Measurements from ENCODE around the gene TBC1D22A.
A peak's percentile ranks its signal among the peaks of the same experiment; 100 is the strongest.

TBC1D22A gene

GRCh38 chr22:46958191-46958590 lies 195.7 kb downstream of the TBC1D22A start:
- no peak for DNase-seq (ENCODE audit: low spot score)

- no peak for DNase-seq (ENCODE audit: low spot score)
These were observed 196.2 kb downstream of the TBC1D22A start for GRCh38 chr22:46958658-46959057.

- peak; percentile 10 for DNase-seq (ENCODE audit: low spot score)
These were observed 196.9 kb downstream of the TBC1D22A start for GRCh38 chr22:46959369-46959768.

GRCh38 chr22:46961591-46962295 lies 199.3 kb downstream of the TBC1D22A start:
- no peak for DNase-seq (ENCODE audit: low spot score)

- DNase-seq (ENCODE audit: low spot score): no peak
These were observed 200.0 kb downstream of the TBC1D22A start for GRCh38 chr22:46962406-46962805.

GRCh38 chr22:46963672-46964545 lies 201.5 kb downstream of the TBC1D22A start:
- peak; percentile 37 for DNase-seq (ENCODE audit: low spot score)

GRCh38 chr22:46964773-46965550 lies 202.5 kb downstream of the TBC1D22A start:
- DNase-seq (ENCODE audit: low spot score): no peak

- DNase-seq (ENCODE audit: low spot score): no peak
These were observed 203.4 kb downstream of the TBC1D22A start for GRCh38 chr22:46965555-46966494.

- no peak for DNase-seq (ENCODE audit: low spot score)
These were observed 204.0 kb downstream of the TBC1D22A start for GRCh38 chr22:46966495-46966845.

- DNase-seq (ENCODE audit: low spot score): no peak
These were observed 204.4 kb downstream of the TBC1D22A start for GRCh38 chr22:46966846-46967245.

GRCh38 chr22:46967445-46968358 lies 205.3 kb downstream of the TBC1D22A start:
- no peak for DNase-seq (ENCODE audit: low spot score)

GRCh38 chr22:46968359-46968740 lies 205.9 kb downstream of the TBC1D22A start:
- DNase-seq (ENCODE audit: low spot score): no peak

- DNase-seq (ENCODE audit: low spot score): no peak
These were observed 206.4 kb downstream of the TBC1D22A start for GRCh38 chr22:46968848-46969247.

GRCh38 chr22:46969491-46969890 lies 207.0 kb downstream of the TBC1D22A start:
- no peak for DNase-seq (ENCODE audit: low spot score)

- DNase-seq (ENCODE audit: low spot score): no peak
These were observed 207.5 kb downstream of the TBC1D22A start for GRCh38 chr22:46969961-46970360.

GRCh38 chr22:46970411-46971098 lies 208.1 kb downstream of the TBC1D22A start:
- DNase-seq (ENCODE audit: low spot score): no peak

GRCh38 chr22:46971099-46971763 lies 208.8 kb downstream of the TBC1D22A start:
- no peak for DNase-seq (ENCODE audit: low spot score)

GRCh38 chr22:46971764-46972125 lies 209.3 kb downstream of the TBC1D22A start:
- no peak for DNase-seq (ENCODE audit: low spot score)

GRCh38 chr22:46972256-46972655 lies 209.8 kb downstream of the TBC1D22A start:
- no peak for DNase-seq (ENCODE audit: low spot score)
